ENCODE data around the gene METTL17.
"Not testable (repeated sequence)": the region's sequence is repeated elsewhere in the genome, so short reads cannot be mapped to it uniquely, and the experiment has no call there.

The METTL17 gene

GRCh38 chr14:20989787-20990600 is at the start of gene METTL17:
TSS of gene METTL17 (plus strand) at chr14:20989980. CDS start at chr14:20990003, 23 bp downstream.
- TF ChIP-seq CTCF (IDR thresholded peaks at IDR 0.05; ENCODE audit: control insufficient read depth, insufficient read depth, low read depth, low read length, missing control alignments), result peak; percentile 47
- H3K4me3 ChIP-seq (ENCODE audit: control insufficient read depth, low read depth, low read length), result peak within 1 kb of the TSS; percentile 79
- DNase-seq (ENCODE audit: low read depth), result peak; percentile 95

- H3K4me3 ChIP-seq (ENCODE audit: control insufficient read depth, low read depth, low read length); DNase-seq (ENCODE audit: low read depth): not testable (repeated sequence)
These were observed 44.6 kb upstream of the METTL17 start for GRCh38 chr14:20945146-20945545.

- not testable (repeated sequence) for DNase-seq (ENCODE audit: low read depth); H3K4me3 ChIP-seq (ENCODE audit: control insufficient read depth, low read depth, low read length)
These were observed 43.1 kb upstream of the METTL17 start for GRCh38 chr14:20946707-20947106.

GRCh38 chr14:20954736-20955537 is 34.8 kb upstream of the METTL17 start, which contains the start of gene RNASE2:
TSS of gene RNASE2 (plus strand) at chr14:20955487. CDS start at chr14:20955772, 285 bp downstream.
- H3K4me3 ChIP-seq (ENCODE audit: control insufficient read depth, low read depth, low read length); DNase-seq (ENCODE audit: low read depth): not testable (repeated sequence)

- DNase-seq (ENCODE audit: low read depth); H3K4me3 ChIP-seq (ENCODE audit: control insufficient read depth, low read depth, low read length): not testable (repeated sequence)
These were observed 34.3 kb upstream of the METTL17 start for GRCh38 chr14:20955538-20955873.

- TF ChIP-seq CTCF (IDR thresholded peaks at IDR 0.05; ENCODE audit: control insufficient read depth, insufficient read depth, low read depth, low read length, missing control alignments), result no peak
- H3K4me3 ChIP-seq (ENCODE audit: control insufficient read depth, low read depth, low read length), result no peak overlapping the region
- DNase-seq (ENCODE audit: low read depth), result no peak
These were observed 33.3 kb upstream of the METTL17 start for GRCh38 chr14:20956376-20956976.

GRCh38 chr14:20958946-20959345 is 30.8 kb upstream of the METTL17 start:
- not testable (repeated sequence) for DNase-seq (ENCODE audit: low read depth); H3K4me3 ChIP-seq (ENCODE audit: control insufficient read depth, low read depth, low read length)

- H3K4me3 ChIP-seq (ENCODE audit: control insufficient read depth, low read depth, low read length), result no peak overlapping the region
- DNase-seq (ENCODE audit: low read depth), result no peak
- no peak for TF ChIP-seq CTCF (IDR thresholded peaks at IDR 0.05; ENCODE audit: control insufficient read depth, insufficient read depth, low read depth, low read length, missing control alignments)
These were observed 20.4 kb upstream of the METTL17 start for GRCh38 chr14:20969336-20969735.

GRCh38 chr14:20970647-20970982 is 19.2 kb upstream of the METTL17 start:
- TF ChIP-seq CTCF (IDR thresholded peaks at IDR 0.05; ENCODE audit: control insufficient read depth, insufficient read depth, low read depth, low read length, missing control alignments), result no peak
- peak overlapping the region; percentile 80 for H3K4me3 ChIP-seq (ENCODE audit: control insufficient read depth, low read depth, low read length)
- DNase-seq (ENCODE audit: low read depth), result no peak

Measured in AG09309 (cell line).